ENCODE measurements around the gene ROBO1. TPM values are rescaled to one million over a fixed set of nuclear protein-coding genes. Genes with fewer than 3 reads are reported as not detected.

ROBO1 gene
- total and polyA plus RNA-seq, 12 donors = 6.4 to 144 (median 43.9) TPM

DNA sequence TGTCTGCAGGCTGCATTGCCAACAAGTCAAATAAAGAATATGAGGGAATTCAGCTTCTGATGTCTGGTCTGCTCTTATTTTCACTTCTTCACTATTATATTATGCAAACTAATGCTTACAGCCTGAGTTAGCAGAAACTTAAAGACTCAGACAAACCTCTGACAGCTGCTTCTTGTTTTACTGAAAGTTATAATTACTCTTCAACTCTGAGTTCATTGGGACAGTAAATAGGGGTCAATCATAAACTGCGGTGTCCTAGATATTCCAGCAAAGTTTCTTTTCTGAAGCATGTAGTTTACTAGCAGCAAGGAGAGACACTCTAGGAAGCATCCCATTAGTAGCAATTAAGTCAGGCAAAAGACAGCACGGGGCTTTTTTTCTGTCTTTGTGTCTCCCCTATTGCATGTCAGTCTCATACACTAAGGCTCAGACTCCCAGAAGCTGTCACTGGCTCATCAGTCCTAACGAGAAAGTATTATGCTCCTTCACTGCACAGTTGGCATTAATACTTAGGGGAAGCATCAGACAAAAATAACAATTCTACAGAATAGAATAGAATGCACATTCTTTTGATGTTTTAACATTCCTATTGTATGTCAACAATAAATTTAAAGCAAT is 1060.8 kb downstream of the ROBO1 start:
- no peaks in the 10 kb centered on the region for H3K4me1 ChIP-seq (replicated peaks in 1 of 2)
- WGBS, 4 donors = 74 to 83% (median 78%) methylated on average over 3 of the region's 3 CpGs
- TF ChIP-seq, protein P1, sequence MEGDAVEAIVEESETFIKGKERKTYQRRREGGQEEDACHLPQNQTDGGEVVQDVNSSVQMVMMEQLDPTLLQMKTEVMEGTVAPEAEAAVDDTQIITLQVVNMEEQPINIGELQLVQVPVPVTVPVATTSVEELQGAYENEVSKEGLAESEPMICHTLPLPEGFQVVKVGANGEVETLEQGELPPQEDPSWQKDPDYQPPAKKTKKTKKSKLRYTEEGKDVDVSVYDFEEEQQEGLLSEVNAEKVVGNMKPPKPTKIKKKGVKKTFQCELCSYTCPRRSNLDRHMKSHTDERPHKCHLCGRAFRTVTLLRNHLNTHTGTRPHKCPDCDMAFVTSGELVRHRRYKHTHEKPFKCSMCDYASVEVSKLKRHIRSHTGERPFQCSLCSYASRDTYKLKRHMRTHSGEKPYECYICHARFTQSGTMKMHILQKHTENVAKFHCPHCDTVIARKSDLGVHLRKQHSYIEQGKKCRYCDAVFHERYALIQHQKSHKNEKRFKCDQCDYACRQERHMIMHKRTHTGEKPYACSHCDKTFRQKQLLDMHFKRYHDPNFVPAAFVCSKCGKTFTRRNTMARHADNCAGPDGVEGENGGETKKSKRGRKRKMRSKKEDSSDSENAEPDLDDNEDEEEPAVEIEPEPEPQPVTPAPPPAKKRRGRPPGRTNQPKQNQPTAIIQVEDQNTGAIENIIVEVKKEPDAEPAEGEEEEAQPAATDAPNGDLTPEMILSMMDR (IDR thresholded peaks at IDR 0.05) = no peak
- TF ChIP-seq POLR2A (IDR thresholded peaks at IDR 0.05) = no peak
- intact Hi-C loops (cut with DNase I) = no loop called here
- no peaks in the 10 kb centered on the region for H3K9me3 ChIP-seq (replicated peaks in 1 of 3)
- no peak for DNase-seq
- no peaks in the 10 kb centered on the region for H3K27me3 ChIP-seq
- H3K36me3 ChIP-seq (replicated peaks in 1 of 2) = no peaks in the 10 kb centered on the region
- H3K4me3 ChIP-seq = no peak overlapping the region
- H3K27ac ChIP-seq = no peak overlapping the region

DNA sequence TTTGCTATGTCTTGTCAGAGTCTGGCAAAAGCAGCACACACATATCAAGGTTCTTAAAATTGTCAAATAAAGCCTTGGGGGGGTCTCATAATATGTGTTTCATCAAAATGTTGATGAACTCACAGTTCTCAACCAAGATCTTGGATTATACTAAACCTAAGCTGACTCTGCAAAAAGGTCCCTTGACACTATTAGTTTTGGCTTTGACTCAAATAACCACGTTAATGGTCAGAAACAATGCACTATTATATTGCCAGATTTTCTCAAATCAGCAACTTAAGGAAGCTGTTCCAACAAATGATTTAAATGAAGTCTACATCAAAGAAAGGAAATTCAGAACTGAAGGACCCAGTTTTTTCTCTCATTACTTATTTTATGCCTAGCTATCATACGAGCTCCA is 1063.9 kb downstream of the ROBO1 start:
- no peak overlapping the region for H3K4me3 ChIP-seq
- 54 to 66% (median 57%) methylated on average over 2 of the region's 2 CpGs for WGBS, 4 donors
- no peaks in the 10 kb centered on the region for H3K27me3 ChIP-seq
- no peak overlapping the region for H3K27ac ChIP-seq
- H3K9me3 ChIP-seq (replicated peaks in 1 of 3) = no peaks in the 10 kb centered on the region
- H3K4me1 ChIP-seq (replicated peaks in 1 of 2) = no peaks in the 10 kb centered on the region
- H3K36me3 ChIP-seq (replicated peaks in 1 of 2) = no peaks in the 10 kb centered on the region
- no peak for DNase-seq
- no peak for TF ChIP-seq POLR2A (IDR thresholded peaks at IDR 0.05)
- TF ChIP-seq, protein P1 (IDR thresholded peaks at IDR 0.05) = no peak
- intact Hi-C loops (cut with DNase I) = no loop called here

DNA sequence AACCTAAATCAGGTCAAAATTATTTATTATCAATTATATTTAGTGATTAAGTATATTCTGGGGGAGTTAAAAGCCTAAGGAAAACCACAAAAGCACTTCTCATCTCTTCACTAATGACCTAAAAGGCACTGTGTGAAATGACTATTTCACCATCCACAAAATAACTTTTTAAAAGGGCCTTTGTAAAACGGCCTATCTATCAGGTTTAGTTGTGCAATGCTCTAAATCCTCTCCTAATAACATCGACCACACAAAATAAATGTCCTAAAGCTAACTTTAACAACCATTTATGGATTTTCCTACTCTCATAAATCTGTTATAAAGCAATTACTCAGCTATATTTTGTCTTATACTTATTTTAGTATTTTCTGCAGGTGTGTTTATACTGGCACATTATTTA is 1066.3 kb downstream of the ROBO1 start:
- no peak for DNase-seq
- WGBS, 4 donors = 34 to 62% (median 51%) methylated on average over 2 of the region's 2 CpGs
- H3K9me3 ChIP-seq (replicated peaks in 1 of 3) = no peaks in the 10 kb centered on the region
- no peaks in the 10 kb centered on the region for H3K36me3 ChIP-seq (replicated peaks in 1 of 2)
- no peak overlapping the region for H3K27ac ChIP-seq
- no peak for TF ChIP-seq POLR2A (IDR thresholded peaks at IDR 0.05)
- TF ChIP-seq, protein P1 (IDR thresholded peaks at IDR 0.05) = no peak
- no peaks in the 10 kb centered on the region for H3K27me3 ChIP-seq
- peaks cover 5 to 16% of the 10 kb centered on the region in 2 donors for H3K4me1 ChIP-seq (replicated peaks in 1 of 2)
- no peak overlapping the region for H3K4me3 ChIP-seq
- intact Hi-C loops (cut with DNase I) = no loop called here

GRCh38 chr3:78698431-78698830 is 1069.4 kb downstream of the ROBO1 start:
- DNase-seq = no peak
- H3K27ac ChIP-seq = no peak overlapping the region
- H3K9me3 ChIP-seq (replicated peaks in 1 of 3) = no peaks in the 10 kb centered on the region
- H3K36me3 ChIP-seq (replicated peaks in 1 of 2) = no peaks in the 10 kb centered on the region
- no peak overlapping the region for H3K4me3 ChIP-seq
- no peaks in the 10 kb centered on the region for H3K27me3 ChIP-seq
- TF ChIP-seq, protein P1 (IDR thresholded peaks at IDR 0.05) = no peak
- TF ChIP-seq POLR2A (IDR thresholded peaks at IDR 0.05) = no peak
- intact Hi-C loops (cut with DNase I) = no loop called here
- 24 to 46% (median 42%) methylated on average over 1 of the region's 1 CpG for WGBS, 4 donors
- H3K4me1 ChIP-seq (replicated peaks in 1 of 2) = peaks cover 9 to 23% of the 10 kb centered on the region in 2 donors
